ENCODE data around the gene ATG101.

The ATG101 gene

GRCh38 chr12:52058631-52059361 is 11.0 kb upstream of the ATG101 start:
- DNase-seq: no peak

DNA sequence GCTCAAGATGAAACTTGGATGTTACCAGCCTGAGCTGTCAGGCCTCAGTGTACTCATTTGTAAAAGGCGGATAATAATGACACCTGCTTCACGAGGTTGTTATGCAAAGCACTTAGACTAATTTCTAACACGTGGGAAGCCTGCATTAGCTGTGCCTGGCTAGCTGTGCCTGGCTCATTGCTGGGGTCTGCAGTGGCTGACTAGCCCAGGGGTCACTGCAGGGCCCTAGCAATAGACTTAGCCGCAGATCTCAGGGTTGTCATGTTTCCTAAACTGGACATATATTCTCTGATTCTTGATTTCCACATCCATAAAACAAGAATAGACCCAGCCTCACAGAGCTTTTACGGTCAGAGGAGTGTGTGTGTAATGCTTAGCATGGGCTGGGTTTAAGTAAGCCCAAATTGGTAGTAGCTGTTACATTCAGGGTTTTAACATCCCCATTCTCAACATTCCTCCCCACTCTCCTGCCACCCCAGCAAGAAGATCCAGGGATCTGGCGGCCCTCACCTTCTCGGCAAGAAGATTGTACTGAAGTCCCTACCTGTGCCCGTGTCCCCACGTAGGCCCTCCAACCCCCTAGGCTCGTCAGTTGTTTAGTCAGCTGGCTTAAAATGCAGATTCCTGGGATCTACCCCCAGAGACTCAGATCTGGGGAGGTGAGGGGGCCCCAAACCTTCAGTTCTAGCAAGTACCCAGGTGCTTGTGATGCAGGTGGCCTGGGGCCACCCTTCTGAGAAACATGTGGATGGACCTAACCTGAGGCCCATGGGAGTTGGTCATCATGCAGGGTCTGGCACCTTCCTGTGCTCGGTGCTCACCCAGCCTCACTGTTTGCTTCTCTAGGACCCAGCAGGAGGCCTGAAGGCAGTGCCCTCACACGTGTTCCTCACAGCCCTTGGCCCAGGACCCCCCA is 9.9 kb upstream of the ATG101 start:
- no peak for DNase-seq

- DNase-seq: no peak
Measured at GRCh38 chr12:52060498-52061177, 9.1 kb upstream of the ATG101 start.

DNA sequence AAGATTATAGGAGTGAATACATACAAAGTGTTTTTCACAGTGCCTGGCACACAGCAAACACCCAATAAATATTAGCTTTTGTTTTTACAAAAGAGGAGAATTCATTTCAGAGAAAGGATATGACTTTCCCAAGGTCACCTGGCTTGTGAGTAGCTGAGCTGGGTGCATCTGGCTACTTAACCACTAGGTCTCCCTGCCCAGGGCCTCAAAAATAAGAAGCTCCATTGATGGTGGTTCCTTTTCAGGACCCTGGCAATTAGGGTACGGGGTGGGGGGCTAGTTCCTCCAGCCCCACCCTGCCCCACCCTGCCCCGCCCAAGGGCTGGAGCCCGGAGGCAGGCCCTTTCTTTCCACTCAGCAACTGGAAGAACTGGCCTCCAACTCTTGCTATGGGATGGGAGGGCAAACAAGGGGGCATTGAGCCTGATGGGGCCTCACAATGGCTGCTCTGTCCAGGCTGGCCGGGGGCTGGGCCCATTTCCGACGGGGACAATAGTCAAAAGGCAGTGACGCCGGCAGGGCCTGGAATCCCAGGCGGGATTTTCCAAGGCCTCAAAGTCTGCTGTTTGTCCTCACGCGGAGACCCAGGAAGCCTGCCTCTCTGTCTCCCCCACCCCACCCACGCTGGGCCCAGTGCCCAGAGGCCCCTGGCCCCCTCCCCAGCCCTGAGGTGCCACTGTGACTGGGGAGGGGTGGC is 8.2 kb upstream of the ATG101 start:
- no peak for DNase-seq

DNA sequence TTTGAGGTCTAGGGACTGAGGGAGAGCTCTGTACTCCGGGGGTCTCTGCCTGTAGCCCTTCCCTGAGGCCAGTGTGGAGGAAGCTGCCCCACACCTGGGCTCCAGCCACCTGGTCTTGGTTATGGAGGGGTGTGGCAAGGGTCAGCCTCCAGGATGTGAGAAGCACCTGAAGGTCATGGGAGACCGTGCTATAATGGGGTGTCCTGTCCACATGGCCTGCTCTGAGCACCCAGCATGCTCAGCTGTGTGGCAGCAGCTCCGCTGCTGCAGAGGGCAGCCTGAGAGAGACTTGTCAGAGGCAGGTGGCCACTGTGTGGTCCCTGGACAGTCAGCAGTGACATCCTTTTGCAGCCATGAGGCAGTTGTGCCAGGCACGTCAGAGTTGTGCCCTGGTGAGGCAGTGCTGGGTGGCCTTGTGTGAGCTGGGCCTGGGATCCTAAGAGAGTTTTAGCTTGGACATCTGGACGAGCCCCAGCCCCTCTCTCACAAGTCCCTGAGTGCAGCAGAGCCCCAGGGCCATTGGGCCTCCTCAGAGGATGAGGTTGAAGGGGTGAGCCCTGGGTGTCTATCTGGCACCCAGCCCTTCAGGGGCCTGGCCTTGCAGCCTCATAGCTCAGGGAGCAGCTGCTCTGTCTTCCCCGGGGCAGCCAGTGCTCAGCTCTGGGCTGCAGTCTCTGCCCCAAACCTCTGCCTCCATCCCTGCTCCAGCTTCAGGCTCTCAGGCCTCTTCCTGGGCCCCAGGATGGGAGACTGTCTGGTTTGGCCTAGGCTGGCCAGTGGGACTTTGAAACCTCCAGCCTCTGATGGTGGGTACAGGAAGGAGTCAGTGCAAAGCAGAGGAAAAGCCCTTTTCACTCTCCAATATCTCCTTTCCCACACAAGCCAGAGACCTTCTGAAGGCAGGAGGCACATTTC is 7.4 kb upstream of the ATG101 start:
- no peak for DNase-seq

GRCh38 chr12:52063082-52063924 is 6.5 kb upstream of the ATG101 start:
- no peak for DNase-seq

DNA sequence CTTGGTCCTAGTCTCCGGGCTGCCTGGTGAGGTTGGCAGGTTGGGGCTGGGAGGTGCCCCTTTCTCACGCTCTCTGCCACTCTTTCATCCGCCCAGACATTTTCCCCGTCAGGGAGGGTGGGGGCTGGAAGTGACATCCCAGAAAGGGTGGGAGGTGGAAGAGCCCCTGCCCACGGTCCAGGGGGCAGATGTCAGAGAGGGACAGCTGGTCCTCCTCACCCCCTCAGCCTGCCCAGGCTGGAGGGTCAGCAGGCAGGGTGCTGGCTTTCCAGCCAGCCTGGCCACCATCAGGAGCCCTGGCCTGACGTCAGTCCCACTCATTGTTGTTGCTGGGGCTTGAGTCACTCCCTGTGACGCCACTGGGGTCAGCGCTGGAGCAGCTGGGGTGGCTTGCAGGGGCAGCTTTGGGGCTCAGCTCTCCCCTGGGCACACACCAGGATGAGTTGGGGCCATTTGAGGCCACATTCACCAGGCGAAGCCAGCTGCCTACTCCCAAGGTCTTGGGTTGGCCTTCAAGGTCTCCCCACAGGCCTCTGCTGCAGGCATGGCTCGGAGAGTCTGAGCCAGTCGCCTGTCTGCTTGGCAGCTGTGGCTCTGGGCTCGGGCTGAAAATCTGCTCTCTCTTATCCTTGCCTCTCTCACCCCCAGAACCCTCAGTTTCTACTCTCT is 5.7 kb upstream of the ATG101 start:
- no peak for DNase-seq

DNA sequence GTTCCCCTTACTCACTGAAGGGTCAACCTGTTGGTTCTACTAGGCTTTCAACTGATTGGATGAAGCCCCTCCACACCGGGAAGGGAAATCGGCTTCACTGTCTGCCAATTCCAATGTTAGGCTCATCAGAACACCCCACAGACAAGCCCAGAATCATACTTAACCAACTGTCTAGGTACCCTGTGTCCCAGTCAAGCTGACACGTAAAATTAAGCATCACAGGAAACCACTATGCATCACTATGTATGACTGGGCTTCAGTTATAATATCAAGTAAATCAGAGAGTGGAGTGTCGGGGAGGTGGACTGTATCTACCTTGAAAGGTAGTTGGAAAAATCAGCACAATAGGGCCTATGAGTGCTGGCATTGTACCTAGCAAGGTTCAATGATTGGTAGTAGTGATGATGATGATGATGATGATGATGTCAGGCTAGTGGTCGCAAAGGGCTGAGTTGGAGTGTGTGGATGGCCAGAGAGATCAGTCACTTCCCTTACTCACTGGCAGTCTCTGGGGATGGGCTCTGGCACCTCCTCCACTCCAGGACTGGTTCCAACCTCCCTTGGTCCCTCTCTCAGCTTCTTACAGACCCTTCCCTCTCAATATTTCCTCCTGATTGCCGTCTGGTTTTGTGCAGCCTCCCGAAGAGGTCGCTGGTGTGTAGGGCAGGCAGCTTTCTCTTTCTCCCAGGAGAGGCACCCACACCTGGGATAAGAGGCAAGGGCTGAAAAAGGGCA is 3.3 kb upstream of the ATG101 start:
- DNase-seq: no peak

DNA sequence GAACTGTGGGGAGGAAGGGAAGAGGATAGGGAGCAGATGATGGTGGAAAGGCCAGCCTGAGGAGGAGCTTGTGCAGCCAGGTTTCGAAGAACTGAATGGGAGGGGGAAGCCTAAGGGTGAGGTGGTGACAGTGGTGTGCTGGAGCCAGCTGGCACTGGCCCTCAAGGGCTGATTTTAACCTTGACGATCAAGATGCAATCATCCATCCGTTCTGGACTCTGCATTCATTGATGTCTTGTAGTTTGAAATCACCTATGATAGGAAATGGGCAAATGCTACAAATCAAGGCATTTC is 2.8 kb upstream of the ATG101 start:
- no peak for DNase-seq

GRCh38 chr12:52070185-52070925 is 577 bp downstream of the ATG101 start:
- DNase-seq: no peak

DNA sequence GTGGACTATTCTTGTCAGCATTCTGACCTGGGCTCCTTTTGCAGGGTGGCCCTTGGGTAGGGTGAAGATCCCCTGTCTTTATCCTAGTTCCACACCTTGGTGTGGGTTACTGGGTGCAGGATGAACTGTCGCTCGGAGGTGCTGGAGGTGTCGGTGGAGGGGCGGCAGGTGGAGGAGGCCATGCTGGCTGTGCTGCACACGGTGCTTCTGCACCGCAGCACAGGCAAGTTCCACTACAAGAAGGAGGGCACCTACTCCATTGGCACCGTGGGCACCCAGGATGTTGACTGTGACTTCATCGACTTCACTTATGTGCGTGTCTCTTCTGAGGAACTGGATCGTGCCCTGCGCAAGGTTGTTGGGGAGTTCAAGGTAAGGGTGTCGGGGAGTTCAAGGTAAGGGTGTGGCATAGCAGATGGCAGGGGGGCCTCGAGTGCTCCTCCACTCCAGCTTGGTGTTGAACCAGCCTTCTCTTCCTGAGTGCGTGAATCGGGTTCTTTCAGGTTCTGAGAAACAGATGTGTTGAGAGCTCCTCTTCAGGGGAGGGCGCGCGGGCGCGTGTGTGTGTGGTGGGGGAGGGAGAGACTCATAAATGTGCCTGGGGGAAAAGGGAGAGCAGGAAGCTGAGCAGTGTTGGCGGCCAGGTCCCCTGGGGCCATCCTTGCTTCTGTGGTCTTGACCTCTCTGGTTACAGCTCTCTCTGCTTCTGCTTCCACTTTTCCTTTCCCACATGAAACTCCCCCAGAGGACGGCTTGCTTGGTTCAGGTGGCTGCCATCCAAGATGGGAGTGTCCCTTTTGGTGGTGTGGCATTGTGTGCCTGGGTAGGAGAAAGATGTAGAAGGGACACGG is 4.0 kb downstream of the ATG101 start:
- no peak for DNase-seq

- no peak for DNase-seq
Measured at GRCh38 chr12:52074971-52075724, 5.4 kb downstream of the ATG101 start.

GRCh38 chr12:52076811-52077210 is 7.0 kb downstream of the ATG101 start:
- no peak for DNase-seq

DNA sequence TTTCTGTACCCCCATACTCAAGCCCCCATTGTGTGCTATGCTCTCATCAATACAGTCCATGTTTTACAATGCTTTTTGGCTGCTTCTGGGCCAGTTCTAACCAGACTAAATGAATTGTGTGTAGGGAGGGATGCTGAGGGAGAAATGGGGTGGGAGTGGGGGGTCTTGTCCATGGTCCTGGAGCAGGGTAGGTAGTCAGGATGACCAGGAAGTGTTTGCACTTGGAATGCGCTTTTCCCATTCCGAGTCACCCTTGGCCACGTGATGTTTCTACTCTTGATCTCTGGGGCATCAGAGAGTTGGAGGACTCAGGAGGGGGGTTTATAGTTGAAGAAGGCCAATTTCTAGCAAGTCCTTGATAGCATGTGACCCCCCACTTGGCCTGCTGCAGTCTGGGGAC is 8.5 kb downstream of the ATG101 start:
- no peak for DNase-seq

DNA sequence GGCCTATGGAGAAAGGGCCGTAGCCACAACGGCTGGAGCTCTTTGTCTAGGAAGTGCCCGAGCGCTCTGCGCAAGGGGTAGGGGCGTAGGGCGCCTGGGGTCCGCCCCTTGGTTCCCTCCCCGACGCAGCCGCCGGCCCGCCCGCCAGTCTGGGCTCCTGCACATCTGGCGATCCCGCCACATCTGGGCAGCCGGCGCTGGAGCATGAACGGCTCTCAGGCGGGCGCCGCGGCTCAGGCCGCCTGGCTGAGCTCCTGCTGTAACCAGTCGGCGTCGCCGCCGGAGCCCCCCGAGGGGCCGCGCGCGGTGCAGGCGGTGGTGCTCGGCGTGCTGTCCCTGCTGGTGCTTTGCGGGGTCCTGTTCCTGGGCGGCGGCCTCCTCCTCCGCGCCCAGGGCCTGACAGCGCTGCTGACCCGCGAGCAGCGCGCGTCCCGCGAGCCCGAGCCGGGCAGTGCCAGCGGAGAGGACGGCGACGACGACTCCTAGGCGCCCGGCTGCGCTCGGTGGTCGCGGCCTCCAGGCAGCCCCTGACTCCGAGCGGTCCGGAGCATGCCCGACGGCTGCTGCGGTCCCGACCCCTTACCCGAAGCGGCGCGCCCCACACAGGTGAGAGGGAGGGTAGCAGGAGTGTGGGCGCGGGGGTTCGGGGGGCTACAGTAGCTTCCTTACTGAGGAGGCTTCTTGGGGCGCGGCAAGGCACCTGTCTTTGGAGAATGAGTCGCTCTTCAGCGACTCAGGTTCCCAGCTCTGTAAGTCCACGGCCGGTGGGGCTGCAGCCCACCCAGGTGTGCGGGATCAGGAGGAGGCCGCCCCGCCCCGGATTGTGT is 10.0 kb downstream of the ATG101 start, which contains the start of gene SMIM41:
Gene SMIM41 (plus strand): TSS at position 129 of the 827 bp plus-strand sequence. CDS start 76 bp downstream, at position 205.
- no peak for DNase-seq
